Activated T-cell treated with anti-CD3 and anti-CD28 coated beads for 4 hours (primary cell): ENCODE results near the gene CYP27C1.
A peak's percentile ranks its signal among the peaks of the same experiment; 100 is the strongest.
"Not testable (repeated sequence)": the region's sequence is repeated elsewhere in the genome, so short reads cannot be mapped to it uniquely, and the experiment has no call there.

ENCODE experiments used
- DNase-seq: peaks from one replicate; pipeline ENCODE4 v3.0.0-alpha.2; 2020

Gene CYP27C1

DNA sequence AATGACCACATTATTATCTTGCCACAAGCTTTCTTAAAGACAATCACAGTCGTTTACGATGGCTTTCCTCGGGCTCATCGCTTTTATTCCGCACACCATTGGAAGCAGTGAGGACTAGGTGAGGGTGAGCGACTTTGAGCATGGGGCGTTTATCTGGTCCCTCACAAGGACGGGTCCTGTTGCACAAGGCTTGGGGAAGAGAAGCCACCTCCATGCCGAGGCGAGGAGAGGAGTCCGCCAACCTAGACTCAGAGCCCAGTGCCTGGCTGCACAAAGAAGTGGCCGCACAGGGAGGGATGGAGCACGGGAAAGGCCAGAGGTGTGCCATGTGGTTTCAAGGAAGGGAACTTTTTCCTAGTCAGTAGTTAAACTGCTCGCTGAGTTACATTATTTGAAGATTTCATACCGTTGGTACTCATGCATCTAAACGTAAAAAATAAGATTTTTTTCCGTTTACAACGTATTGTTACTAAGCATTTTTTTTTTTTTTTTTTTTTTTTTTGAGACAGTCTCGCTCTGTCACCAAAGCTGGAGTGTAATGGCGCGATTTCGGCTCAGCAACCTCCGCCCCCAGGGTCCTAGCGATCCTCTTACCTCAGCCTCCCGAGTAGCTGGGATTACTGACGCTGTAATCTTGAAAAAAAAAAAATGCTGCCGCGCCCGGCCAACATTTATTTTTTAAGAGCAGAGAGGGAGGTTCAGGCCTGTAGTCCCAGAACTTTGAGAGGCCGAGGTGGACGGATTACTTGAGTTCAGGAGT lies 849 bp upstream of the CYP27C1 start:
- DNase-seq, result no peak

DNA sequence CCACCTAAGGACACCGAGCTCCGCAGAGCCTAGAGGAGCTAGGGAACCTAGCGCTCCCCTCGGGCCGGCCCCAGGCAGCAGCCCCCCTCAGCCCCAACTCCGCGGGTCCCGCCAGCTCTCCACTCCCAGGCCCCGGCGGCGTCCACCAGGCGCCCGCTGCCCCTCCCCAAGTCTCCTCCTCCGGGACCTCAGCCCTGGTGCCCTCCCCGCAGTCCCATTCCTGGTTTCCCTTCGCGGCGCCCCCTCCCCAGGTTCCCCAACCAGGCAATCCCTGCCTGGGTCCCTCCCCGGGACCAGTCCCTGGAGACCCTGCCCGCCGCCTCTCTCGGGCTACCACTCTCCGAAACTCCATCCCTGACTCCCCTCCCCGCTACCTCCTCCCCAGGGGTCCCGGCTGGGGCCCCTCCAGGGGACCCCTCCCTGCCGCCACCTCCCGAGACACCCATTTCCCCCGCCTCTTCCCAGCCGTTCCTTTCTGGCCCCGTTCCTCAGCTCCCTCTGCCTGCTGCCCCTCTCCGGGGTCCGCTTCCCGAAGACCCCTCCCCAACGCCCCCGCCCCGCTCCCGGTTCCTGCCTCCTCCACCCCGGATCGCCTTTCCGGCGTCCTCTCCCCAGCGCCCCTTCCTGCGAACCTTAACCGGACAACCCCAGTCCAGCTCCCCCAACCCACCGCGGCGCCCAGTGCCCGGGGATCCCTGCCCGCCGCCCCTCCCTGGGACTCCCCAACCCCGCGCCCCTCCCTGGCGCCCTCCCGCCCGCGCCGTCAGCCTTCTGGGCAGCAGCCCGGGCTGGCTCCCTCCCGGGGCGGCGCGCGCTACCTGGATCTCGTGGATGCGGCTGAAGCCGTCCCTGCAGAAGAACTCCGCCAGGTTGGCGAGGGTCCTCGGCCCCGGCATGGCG lies 678 bp downstream of the CYP27C1 start:
- DNase-seq, result no peak

DNA sequence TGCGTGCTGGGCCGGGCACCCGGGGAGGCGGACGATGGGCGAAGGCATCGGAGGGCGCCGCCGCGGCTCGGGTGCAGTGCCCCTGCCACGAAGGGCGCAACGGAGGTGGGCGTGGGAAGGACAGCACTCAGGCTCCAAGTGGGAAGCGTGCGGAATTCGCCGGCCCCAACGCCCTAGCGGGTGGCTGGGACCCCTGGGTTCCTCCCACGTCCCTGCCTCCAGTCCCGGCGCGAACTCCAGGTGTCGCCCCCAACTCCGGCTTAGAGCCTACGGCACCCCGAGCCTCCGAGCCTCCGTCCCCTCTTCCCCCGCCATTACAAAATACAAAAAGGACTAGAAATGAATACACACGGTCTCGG lies 1.3 kb downstream of the CYP27C1 start:
- no peak for DNase-seq

DNA sequence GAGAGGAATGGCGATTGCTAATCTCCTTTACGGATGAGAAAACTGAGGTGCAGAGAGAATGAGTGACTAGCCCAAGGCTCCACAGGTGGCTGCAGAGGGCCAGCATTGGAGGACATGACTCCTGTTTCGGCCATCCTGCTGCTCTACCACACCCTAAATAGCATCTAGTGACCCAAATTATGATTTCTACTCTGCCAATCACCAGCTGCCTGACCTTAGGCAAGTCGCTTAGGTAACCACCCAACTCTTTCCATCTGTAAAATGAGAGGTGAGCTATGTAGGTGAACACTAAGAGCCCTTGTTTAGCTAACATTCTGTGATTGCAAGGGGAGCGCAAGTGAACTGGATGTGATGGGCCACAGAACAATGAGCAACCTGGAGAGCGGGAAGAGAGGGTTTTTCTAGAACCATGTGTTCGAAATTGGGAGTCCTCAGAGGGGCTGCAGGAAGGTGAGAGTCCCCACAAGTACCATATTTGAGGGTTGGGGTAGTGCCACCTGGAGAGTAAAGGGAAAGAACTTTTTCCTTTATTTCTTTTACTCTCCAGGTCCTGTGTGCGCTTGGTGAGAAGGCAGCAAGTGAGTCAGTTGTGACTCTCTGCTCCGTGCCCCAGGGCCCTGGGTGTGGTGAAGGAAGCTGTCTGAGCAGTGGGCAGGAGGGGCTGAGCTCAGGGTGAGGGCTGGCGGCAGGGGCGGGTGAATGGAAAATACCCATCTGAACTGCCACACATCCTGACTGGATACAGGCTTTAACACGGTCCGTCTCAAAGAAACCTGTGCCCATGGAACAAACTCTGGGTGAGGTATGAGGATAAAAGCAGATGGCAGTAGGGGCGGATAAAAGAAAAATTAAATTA lies 2.4 kb downstream of the CYP27C1 start:
- DNase-seq, result no peak

DNA sequence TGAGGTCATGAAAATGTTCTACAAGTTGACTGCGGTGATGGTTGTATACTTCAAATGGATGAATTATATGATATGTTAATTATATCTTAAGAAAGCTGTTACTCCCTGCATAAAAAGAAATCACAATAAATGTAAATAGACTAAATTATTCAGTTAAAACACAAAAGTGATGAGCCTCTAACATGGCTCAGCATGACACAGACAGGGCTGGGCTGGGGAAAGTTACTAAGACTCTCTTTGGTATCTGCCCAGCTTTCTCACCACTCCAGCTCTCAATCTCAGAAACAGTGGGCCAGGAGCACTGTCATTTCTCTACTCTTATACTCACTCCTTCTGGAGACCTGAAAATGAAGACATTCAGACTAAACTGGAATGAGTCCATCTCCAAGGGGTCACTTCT lies 3.5 kb downstream of the CYP27C1 start:
- DNase-seq, result no peak

DNA sequence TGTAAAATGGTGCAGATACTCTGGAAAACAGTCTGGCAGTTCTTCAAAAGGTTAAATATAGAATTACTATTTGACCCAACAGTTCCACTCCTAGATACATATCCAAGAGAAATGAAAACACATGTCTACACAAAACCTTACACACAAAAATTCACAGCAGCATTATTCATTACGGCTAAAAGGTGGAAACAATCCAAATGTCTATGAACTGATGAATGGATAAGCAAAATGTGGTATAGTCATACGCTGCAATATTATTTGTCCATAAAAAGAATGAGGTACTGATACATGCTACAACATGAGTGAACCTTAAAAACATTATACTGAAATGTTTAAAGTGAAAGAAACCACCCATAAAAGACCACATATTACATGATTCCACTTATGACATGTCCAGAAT lies 4.0 kb downstream of the CYP27C1 start:
- no peak for DNase-seq

DNA sequence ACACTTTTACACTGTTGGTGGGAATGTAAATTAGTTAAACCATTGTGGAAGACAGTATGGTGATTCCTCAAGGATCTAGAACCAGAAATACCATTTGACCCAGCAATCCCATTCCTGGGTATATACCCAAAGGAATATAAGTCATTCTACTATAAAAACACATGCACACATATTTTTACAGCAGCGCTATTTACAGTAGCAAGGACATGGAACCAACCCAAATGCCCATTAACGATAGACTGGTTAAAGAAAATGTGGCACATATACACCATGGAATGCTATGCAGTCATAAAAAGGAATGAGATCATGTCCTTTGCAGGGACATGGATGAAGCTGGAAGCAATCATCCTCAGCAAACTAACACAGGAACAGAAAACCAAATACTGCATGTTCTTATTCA lies 5.9 kb downstream of the CYP27C1 start:
- DNase-seq, result not testable (repeated sequence)

DNA sequence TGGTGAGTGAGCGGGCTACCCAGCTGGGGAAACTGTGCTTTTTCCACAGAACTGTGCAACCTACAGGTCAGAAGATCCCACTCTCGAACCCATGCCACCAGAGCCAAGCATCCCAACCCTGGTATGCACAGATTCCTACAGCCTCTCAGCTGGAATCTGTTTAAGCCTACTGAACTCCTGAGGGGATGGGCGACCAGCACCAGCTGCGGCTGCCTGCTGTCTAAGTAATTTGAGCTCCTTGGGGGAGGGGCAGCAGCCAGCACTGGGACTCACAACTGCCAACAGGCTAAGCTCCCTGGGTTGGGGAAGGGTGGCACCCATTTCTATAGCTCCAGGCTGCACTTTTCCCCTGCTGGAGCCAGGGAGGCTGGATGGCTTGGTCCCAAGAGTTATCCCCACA lies 11.8 kb downstream of the CYP27C1 start:
- DNase-seq, result no peak

DNA sequence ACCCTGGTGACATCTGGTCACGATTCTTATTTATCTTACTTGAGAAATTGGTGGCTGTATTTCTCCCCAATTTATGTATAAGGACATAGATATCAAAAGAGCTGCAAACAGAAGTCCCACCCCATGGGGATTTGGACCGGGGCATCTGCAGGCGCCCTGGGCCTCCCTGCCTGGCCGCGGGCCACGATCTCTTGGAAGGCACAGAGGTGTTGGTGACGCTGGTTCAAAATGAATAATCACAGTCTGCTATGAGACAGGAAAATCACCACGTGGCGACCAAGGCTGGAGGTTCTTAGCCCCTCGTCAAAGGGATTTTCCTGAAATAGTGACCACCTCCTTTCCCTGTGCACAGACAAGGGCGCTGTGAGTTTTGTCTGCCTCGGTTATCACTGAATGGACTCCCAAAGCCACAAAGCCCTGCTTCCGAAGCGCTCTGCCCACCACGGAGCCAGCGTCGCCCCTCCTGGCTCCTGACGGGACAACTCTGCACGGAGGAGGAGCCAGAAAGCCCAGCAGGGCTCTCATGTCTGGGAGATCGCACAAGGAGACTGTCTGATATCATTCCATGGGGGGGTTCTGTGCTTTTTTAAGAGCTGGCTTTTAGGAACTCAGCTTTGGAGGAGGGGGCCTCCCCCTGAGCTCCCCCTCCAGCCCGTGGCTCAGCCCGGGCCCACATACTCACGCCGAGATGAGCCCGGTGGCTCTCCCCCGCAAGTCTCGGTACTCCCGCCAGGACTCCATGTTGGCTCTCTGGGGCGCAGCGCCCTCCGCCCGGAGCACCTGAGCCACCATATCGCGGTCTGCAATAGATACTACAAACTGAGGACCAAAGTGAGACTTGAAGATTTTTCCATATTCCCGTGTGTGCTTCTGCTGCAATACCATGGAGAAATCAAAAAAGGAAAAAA lies 14.6 kb downstream of the CYP27C1 start:
- no peak for DNase-seq

DNA sequence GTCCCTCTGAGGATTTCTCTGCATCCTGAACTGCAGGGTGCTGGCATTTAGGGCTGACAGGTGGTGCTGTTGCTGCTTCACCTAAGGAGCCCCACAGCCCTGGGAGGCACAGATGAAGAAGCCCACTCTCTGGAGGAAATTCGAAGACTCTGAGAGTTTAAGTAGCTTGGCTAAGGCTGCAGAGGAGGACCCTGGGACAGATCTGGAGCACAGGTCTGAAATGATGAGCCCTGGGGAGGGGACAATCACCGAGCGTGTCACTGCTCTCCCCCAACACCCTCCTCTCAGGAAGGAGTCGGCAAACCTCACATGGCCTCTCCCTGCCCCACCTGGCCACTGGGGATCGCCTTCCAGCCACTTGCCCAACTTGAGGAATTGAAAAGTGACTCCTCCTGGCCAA lies 18.6 kb downstream of the CYP27C1 start:
- DNase-seq, result no peak

DNA sequence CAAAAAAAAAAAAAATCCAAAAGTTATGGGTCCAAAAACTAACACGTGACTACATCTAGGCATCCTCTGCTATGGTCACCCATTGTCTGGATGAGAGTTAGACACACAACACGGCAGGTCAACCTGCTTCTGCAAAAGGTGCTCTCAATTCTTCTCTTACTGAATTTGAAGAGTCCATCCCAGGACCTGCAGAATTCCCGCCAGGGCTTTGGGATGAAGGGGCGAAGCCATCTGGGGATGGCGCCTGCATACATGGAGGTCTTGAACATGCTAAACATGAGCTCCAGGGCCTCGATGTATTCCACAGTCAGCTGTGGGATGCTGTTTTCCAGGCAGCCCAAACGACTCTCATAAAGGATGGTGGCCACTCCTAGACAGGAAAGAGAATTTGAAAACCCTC lies 19.1 kb downstream of the CYP27C1 start:
- no peak for DNase-seq

DNA sequence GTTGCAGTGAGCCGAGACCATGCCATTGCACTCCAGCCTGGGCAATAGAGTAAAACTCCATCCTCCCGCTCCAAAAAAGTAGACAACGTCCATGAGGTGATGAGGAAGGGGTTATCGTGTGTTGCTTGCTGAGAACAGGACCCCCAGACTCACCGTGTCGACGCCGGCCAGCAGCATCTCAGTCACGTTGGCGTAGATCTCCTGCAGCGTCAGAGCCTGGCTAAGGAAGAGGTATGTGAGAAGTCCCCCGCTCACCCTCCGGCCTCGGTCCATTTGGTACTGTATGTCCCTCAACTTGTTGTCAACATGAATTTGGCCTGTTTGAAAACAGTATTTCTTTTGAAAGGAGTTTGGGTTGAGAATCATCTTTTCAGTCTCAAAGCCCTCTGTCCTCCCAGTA lies 20.9 kb downstream of the CYP27C1 start:
- no peak for DNase-seq

DNA sequence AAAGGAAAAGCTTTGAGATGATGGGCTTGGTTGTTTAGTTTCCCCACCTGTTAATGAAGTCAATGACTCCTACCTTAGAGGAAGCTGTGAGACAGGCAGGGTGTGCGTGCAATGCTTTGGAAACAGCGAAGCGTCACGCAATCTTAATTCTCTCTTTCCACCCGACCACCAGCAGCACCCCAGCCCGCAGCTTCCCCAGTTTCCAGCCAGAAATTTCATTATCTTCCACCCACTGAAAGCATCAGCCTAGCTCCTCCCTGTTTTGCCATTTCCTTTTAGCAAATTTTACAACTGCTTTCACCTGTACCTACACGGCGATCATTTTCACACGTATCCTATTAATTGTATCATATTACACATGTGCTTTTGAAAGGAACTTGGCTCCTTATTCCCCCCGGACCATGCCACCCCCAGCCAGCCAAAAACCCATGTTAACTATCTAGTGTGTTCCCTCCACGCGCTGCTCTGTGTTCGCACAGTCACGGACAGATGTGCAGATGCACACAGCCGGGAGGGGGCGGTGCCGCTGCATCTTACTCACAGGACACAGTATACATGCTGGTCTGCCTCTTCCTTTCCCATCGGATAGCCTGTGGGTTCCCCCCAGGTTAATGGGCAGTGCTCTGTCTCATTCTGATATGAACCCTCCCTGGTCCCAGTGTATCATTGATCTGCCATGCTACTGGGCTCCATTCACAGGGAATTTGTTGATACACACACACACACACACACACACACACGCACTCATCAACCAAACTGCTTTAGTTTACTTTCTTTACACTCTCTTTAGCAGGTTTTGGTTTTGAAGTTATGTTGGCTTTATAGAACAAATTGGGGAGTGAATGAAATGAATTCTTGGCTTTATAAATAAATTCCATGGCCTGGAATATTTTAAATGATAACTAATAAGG lies 22.4 kb downstream of the CYP27C1 start:
- DNase-seq, result peak; percentile 18

DNA sequence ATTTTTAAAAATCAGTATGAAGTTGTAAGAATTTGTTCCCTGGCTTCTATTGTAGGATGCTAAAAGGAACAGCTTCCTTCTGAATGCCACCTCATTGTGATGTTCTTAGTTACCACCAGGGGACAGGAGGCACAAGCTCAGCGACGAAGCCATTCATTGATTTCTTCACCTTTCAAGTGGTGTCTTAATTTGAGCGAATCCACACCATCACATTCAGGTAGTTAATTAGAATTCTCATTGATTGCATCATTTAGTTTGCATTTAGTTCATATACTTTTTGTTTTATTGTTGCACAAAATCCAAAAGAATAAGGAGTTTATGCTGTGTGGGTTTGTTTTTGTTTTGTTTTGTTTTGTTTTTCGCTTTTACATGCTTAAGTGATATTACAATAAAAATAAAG lies 23.1 kb downstream of the CYP27C1 start:
- no peak for DNase-seq

DNA sequence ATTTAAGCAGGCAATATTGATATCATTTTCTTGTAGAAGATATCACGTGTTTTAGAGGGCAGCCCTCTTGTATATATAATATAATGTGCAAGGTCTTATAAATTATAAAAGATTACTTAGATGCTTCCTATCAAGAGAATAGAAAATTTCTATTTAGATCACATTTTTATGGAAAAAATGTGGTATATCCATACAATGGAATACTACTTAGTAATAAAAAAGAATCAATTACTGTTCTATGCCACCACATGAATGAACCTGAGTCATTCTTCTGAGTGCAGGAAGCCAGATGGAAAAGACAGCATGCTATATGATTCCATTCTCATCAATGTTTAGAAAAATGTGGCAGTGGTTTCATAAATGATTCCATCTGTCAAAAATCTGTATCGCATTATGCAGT lies 23.6 kb downstream of the CYP27C1 start:
- no peak for DNase-seq

DNA sequence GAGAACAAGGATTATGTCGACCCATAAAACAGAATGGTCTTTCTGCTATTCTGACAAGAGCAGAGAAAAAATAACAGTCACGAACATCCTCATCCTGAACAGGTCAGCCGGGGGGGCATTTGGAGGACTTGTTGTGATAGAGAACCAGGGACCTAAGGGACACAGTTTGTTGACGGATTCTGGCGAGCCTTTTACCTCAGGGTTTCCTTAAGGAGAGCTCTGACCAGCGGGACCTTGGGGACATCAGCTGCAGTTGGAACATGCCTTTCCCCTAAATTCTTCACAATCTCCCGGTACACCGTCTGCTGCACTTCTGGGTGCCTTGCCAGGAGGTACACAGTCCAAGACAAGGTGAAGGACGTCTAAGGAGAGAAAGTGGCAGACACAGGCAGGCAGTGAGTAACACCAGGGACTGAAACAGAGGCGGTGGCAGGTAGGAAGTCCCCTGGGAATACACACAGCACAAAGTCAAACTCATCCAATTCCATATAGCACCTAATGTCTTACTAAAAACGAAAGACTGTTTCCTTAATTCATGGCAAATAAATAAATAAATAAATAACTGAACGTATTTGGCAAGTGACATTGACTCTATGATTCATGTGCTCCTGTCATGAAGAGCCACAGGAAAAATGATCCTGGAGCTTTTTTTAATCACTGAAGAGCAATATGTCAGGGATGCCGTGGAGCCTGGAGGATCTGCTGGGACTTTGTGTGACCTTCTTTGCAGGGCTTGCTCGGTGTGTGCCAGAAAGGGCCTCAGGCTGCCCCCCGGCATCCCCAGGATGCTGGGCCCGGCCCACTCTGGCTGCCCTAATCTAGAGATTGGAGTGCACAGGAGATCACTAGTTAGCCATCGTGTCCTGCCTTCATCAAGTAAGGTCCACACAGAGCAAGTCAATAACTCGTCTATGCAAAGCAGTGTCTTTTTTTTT lies 24.7 kb downstream of the CYP27C1 start:
- DNase-seq, result no peak

DNA sequence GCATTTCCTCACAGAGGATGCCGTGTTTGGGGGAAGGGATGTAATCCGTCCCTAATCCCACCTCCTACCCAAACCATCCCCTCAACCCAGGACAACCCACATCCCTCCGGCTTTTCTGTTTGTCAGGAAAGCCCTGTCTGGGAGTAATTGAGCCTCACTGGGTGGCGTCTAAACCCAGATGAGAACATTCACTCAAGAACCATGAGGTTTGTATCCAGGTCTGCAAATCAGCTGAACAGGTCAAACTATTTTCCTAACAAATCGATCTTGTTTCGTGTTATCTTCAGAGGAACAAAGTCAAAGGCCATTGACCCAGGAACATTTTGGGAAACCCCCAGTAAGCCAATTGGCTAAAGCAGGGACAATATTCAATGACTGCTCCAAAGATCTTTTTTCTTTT lies 25.7 kb downstream of the CYP27C1 start:
- no peak for DNase-seq

DNA sequence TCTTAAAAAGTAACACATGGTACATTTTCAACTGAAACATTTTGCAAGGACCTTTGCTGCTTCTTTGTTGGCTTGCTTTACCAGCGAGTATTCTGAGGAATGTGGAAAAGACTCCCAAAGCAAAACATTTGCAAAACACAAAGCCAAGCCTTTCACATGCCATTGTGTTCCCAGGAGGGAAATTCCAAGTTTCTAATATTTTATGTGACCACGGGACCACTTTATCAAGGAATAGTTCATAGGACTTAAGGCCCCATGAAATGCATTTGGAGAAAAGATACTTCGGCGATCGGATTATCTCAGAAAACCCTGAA lies 26.2 kb downstream of the CYP27C1 start:
- DNase-seq, result no peak

DNA sequence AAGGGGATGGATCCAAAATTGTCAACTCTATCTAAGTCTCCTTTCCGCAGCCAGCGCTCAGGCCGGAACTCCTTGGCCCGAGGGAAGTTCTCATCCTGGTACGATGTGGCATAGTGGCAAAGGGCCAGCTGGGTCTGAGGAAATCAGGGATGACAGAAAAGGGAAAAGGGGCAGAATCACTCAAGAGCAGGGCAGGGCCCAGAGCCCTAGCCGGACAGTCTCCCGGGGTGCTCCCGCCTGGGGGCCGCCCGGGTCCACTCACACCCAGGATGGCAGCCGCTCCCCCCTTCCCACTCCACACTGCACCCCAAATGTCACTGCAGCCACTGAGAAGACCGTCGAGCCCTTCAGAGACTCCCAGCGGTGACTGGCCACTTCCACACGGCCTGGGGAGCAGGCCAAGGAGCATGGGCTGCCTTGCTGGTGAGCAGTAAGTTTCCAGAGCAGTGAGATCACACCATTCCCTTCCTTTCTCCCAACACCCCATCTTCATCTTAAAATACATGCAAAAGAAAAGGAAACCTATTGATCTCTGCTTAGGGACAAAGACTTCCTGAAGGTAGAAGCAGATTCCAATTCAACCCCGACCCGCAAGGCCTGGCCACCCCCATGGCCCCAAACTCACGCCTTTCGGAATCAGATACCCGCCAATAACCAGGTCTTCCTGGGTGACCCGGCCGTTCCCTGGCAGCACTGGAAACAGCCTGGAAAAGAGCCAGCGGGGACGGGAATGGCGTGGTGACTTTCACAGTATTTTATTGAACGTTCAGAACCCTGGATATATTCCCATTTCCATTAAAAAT lies 26.7 kb downstream of the CYP27C1 start:
- DNase-seq, result no peak
